Panc1 (cell line): ENCODE results near the gene OSBPL8.

ENCODE experiments used
- POLR2AphosphoS5 ChIP-seq: IDR thresholded peaks from 2 replicates; pipeline ENCODE4 v1.6.1; 2012; ENCODE audit warnings: mild to moderate bottlenecking, low read depth, low read length, moderate library complexity
- SIN3A ChIP-seq: IDR thresholded peaks from 2 replicates; pipeline ENCODE4 v1.6.1; 2012; ENCODE audit warnings: low read depth, mild to moderate bottlenecking, low read length, moderate library complexity, borderline replicate concordance; ENCODE audit not compliant: insufficient read depth
- TF ChIP-seq, protein P1 (sequence below): fragments of 450-650 bp; IDR thresholded peaks from 2 replicates; pipeline ENCODE4 v1.5.1; 2017; ENCODE audit warnings: mild to moderate bottlenecking
- TF ChIP-seq, protein P2 (sequence below), 2 experiments: IDR thresholded peaks; 2 replicates each; pipeline ENCODE4 v1.6.1; 2011 to 2012; ENCODE audit warnings: low read depth in 2 of 2, control low read depth in 1 of 2, low read length in 1 of 2, mild to moderate bottlenecking in 1 of 2, moderate library complexity in 1 of 2; ENCODE audit not compliant: insufficient read depth in 1 of 2

DNA sequence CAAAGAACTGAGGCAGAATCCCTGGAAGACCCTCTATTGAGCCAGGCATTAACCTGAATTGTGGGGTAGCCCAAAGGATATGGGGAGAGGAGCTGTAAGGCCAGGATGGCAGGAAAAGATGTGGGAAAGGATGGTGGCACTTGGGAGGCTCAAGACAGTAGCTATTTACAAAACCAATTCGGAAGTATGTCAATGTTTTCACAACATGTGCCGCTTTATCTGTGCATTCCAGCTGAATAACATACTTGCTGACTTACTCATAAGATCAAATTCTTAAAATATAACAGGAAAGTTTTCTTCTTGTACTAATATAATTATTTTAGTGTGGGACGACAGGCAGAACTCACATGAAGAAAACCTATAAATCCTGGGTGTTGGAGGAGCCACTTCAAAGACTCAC is 222.0 kb downstream of the OSBPL8 start:
- TF ChIP-seq, protein P1, sequence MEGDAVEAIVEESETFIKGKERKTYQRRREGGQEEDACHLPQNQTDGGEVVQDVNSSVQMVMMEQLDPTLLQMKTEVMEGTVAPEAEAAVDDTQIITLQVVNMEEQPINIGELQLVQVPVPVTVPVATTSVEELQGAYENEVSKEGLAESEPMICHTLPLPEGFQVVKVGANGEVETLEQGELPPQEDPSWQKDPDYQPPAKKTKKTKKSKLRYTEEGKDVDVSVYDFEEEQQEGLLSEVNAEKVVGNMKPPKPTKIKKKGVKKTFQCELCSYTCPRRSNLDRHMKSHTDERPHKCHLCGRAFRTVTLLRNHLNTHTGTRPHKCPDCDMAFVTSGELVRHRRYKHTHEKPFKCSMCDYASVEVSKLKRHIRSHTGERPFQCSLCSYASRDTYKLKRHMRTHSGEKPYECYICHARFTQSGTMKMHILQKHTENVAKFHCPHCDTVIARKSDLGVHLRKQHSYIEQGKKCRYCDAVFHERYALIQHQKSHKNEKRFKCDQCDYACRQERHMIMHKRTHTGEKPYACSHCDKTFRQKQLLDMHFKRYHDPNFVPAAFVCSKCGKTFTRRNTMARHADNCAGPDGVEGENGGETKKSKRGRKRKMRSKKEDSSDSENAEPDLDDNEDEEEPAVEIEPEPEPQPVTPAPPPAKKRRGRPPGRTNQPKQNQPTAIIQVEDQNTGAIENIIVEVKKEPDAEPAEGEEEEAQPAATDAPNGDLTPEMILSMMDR = no peak
- no peak for TF ChIP-seq POLR2AphosphoS5
- TF ChIP-seq SIN3A = no peak
- TF ChIP-seq, protein P2, sequence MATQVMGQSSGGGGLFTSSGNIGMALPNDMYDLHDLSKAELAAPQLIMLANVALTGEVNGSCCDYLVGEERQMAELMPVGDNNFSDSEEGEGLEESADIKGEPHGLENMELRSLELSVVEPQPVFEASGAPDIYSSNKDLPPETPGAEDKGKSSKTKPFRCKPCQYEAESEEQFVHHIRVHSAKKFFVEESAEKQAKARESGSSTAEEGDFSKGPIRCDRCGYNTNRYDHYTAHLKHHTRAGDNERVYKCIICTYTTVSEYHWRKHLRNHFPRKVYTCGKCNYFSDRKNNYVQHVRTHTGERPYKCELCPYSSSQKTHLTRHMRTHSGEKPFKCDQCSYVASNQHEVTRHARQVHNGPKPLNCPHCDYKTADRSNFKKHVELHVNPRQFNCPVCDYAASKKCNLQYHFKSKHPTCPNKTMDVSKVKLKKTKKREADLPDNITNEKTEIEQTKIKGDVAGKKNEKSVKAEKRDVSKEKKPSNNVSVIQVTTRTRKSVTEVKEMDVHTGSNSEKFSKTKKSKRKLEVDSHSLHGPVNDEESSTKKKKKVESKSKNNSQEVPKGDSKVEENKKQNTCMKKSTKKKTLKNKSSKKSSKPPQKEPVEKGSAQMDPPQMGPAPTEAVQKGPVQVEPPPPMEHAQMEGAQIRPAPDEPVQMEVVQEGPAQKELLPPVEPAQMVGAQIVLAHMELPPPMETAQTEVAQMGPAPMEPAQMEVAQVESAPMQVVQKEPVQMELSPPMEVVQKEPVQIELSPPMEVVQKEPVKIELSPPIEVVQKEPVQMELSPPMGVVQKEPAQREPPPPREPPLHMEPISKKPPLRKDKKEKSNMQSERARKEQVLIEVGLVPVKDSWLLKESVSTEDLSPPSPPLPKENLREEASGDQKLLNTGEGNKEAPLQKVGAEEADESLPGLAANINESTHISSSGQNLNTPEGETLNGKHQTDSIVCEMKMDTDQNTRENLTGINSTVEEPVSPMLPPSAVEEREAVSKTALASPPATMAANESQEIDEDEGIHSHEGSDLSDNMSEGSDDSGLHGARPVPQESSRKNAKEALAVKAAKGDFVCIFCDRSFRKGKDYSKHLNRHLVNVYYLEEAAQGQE (IDR thresholded peaks at IDR 0.05; ENCODE audit: insufficient read depth in 1 of 2, low read depth in 2 of 2, low read length in 1 of 2) = no peak
